HG03354 (cell line): ENCODE measurements around the gene COX7C.
A peak's percentile ranks its signal among the peaks of the same experiment; 100 is the strongest.
"Not testable (repeated sequence)": the region's sequence is repeated elsewhere in the genome, so short reads cannot be mapped to it uniquely, and the experiment has no call there.

Source experiments
- ATAC-seq: cut with Tn5 transposase; IDR thresholded peaks from one replicate; pipeline ENCODE4 v1.9.1; 2021; ENCODE audit warnings: mild to moderate bottlenecking; ENCODE audit not compliant: unreplicated experiment, poor library complexity, severe bottlenecking

The COX7C gene, protein sequence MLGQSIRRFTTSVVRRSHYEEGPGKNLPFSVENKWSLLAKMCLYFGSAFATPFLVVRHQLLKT

DNA sequence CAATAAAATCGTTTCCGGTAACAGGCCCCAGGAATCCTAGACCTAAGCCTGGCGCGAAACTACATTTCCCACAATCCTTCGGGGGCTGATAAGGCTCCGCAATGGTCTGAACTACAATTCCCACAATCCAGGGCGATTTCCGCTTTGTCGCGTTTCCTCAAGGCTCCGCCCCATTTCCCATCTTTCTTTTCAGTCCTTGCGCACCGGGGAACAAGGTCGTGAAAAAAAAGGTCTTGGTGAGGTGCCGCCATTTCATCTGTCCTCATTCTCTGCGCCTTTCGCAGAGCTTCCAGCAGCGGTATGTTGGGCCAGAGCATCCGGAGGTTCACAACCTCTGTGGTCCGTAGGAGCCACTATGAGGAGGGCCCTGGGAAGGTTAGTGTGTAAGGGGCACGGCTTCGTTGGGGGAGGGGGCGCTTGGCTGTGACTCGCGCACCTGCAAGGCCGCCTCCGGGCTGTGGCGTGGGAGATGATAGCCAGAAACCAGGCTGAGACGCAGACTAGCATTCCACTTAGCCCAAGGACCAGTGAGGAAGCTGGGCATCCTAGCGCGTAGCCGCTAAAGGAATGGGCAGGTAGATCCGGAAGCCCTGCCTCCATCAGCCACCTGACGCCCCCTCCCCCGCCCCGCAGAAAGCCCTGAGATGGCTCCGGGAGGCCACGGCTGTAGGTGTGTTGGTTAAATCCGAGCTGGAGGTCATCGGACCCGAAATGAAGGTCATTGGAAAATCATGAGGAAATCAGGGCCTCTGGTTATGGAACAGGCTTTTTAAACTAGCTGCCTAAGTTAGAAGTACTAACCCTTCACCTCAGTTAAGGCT is at the start of gene COX7C:
TSS of gene COX7C (plus strand) at position 186 of the 821 bp plus-strand sequence. CDS start at position 301, 115 bp downstream.
- ATAC-seq = peak; percentile 97

DNA sequence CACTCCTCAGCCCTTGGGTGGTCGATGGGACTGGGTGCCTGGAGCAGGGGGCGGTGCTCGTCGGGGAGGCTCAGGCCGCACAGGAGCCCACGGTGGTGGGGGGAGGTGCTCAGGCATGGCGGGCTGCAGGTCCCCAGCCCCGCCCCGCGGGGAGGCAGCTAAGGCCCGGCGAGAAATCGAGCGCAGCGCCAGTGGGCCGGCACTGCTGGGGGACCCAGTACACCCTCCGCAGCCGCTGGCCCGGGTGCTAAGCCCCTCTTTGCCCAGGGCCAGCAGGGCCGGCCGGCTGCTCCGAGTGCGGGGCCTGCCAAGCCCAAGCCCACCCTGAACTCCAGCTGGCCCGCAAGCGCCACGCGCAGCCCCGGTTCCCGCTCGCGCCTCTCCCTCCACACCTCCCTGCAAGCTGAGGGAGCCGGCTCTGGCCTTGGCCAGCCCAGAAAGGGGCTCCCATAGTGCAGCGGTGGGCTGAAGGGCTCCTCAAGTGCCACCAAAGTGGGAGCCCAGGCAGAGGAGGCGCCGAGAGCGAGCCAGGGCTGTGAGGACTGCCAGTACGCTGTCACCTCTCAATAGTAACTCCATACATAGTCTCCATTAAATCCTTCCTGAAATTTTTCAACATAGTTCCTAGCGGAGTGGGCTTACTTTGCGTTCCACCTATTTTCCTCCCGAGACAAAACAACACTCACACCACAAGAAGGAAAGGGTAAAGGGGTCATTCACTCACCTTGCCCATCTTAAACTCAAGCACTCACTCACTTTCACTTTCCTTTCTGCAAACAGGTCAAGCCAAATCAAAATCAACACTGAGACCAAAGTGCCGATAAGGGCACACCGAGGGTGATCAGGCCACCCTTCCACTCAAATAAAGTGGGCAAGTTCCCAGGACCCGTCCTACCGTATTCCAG is 48.0 kb upstream of the COX7C start:
- not testable (repeated sequence) for ATAC-seq

DNA sequence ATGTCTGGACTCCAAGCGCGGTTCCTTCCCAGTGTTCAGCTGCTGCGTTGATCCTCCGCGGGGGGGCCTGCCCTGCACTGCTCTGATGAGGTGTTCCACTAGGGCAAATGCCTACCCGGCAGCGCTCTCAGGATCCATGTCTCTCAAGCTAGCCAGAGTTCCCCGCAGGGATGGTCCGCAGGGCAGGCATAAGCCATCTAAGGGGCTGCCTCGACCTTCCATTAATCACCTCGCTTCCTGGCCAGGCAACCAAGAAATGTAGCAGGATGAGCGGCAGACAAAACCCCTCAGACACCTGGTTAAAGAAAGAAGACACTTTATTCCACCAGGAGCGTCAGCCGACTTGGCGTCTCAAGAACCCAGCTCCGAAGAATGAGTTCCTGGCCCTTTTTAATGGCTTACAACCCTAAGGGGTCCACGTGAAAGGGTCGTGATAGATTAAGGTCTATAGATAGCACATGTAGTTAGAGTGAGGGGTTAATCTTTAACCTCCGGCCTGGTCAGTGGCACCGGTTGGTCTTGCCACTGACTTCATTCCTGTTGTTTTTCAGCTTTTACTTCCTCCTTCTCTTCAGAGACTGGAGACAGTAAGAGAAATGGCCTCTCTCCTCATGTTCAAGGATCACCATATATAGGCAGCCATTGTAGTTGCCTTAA is 47.2 kb upstream of the COX7C start:
- no peak for ATAC-seq

DNA sequence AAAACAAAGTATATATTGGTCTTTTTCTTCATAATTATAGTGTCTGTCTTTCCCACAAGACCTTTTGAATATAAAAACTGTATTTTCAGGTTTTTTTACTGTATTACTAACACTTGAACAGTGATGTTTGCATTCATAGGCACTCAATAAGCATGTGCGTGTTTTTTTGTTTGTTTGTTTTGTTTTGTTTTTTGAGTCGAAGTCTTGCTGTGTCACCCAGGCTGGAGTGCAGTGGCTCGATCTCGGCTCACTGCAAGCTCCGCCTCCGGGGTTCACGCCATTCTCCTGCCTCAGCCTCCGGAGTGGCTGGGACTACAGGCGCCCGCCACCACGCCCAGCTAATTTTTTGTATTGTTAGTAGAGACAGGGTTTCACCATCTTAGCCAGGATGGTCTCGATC is 46.6 kb upstream of the COX7C start:
- not testable (repeated sequence) for ATAC-seq

DNA sequence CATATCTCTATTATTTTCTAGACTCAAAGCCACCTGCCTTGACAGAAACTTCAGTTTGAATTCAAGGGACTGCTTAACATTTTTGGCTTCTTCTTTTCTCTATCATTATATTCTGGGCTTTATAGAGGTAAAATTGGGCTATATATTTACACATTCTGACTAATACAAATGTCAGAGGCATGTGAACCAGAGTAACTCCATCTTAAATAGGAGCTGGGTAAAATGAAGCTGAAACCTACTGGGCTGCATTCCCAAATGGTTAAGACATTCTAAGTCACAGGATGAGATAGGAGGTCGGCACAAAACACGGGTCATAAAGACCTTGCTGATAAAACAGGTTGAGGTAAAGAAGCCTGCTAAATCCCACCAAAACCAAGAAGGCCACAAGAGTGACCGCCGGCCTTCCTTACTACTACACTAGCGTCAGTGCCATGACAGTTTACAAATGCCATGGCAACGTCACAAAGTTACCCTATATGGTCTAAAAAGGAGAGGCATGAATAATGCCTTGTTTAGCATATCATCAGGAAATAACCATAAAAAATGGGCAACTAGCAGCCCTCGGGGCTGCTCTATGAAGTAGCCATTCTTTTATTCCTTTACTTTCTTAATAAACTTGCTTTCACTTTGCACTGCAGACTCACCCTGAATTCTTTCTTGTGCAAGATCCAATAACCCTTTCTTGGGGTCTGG is 44.8 kb upstream of the COX7C start:
- ATAC-seq = no peak

DNA sequence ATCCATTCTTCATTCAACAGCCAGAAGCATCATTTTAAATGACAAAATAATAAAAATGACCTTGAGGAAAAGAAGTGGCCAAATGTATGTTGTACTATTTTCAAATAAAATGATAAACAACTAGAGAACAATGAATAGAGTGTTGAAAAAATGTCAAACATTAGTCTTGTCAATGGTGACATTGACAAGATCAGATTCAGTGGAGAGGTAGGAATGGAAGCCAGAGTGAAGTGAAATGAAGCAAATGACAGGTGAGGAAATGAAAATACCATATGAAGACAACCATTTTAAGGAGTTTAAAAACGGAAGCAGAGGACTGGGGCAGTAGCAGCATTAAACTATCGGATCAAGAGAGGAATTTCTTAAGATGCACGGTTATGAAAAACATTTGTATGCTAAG is 38.2 kb upstream of the COX7C start:
- ATAC-seq = no peak

DNA sequence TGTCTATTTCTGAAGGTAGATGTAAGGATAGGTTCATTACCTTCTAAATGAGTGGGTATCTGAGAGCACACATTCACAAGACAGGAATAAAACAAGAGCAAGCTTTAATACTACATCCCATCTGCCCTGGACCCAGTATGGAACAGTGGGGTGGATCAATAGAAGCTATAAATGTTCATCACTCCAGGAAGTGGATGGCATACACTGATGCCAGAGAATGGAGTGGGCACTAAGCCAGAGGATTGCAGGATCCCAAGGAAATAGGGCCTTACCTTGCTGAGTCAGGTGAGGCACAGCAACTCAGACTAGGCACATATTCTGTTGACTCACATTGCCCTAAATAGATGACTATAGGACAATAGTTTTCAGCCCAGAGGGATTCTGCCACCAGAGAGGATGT is 21.3 kb upstream of the COX7C start:
- ATAC-seq = no peak

DNA sequence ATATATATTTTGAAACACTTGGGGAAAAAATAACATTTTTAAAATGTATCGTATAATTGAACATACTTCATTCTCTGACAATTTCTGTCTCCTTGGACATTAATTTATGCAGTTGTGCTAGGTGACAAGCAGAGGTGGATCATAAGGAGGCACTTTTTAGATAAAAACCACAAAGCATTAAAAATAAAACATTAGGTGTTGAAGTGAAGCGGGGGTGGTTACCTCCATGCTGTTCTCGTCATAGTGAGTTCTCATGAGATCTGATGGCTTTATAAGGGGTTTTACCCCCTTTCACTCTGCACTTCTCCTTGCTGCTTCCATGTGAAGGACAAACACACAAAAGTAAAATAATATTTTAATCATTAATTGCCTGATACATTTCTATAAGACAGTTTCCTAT is 11.9 kb upstream of the COX7C start:
- ATAC-seq = no peak

DNA sequence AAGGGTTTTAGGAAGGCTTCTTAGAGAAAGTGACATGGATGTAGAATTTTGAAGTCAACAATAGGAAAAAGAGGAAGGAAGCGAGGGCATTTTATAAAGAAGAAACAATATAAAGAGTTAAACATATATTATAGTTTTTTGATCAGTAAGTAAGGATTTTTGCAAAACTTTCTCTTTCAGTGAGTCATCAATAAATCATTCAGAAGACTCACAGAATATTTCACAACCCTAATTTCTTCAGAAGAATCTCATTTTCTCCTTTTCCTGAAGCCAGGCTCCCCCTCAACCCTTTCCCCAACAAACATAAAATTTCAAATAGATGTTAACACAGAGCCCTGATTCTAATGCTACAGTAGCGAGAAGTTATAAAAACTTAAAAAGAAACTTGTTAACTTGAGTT is 4.3 kb upstream of the COX7C start:
- no peak for ATAC-seq

DNA sequence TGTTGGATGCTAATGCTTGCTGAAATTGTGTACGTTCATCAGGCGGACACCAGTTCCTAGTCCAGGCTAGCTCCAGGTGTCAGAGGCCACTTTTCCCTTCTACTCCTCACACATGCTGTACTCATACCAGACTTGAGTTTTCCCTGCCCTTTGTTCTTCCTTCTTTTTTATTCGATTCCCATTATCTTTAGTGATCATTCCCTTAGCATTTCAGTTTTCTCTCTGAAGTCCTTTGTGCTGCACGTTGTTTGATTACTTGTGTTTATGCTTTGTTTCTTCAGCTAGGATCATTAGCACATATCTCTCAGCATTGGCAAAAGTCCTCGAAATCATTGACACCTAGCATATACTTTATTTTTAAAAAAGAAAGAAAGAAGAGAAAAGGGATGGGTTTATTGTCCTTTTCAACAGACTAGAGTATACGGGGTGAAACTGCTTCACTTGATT is 409 bp upstream of the COX7C start:
- ATAC-seq = no peak

DNA sequence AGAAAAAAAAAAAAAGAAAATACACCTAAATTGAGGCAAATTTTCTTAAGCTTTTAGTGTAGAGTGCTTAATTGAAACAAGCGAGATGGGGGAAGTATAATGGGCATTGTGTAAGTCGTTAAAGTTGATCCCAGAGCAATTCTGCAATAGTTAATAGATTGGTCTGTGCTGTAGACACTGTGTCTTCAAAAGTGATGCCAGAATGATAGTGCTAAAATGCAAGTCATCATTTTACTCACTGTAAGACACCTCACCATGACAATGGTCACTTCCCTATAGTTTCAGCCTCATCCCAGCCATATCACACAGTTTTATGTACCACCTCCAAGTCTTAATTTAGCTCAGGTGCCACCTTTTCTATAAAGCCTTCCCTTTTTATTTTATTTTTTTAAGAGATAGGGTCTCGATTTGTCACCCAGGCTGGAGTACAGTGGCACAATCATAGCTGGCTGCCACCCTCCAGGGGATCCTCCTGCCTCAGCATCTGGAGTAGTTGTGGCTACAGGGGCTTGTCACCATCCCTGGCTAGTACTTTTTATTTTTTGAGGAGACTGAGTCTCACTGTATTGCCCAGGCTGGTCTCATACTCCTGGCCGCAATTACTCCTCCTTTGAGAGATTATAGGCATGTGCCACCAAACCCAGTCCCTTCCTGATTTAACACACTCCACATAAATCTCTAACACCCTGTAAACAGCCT is 6.2 kb downstream of the COX7C start:
- no peak for ATAC-seq

DNA sequence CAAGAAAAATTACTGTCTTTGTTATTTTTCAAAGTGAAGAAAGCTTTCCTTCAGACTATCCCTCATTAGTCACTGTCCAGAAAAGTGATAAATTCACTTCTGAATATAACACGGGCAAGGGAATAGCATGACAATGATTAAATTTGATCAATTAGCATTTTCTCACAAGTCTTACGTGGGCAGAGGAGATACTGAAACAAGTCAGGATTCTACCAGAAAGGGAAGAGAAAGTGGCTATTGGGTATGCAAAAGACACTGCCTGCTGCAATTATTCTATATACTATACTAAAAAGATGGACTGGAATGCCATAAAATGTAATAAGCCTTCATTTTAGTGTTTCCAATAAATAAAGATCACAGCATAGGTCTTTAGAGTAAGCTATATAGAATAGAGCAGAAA is 7.4 kb downstream of the COX7C start:
- ATAC-seq = no peak

DNA sequence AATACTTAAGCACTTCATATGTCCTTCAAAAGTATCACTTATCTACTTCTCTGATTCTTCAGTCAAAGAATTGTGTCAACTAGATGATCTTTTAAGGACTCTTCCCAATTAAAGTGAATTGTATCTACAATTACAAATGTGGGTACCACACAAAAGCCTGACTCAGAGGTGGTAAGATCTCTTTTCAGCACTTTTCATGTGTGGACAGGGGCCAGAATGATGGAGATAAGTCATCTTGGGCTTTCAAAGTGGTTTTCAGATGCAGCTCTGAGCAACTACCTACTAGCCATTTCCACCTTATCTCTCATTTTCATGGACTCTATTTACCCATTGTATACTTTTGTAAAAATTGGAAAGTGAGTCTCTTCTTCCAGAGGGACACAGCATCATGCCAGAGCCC is 8.4 kb downstream of the COX7C start:
- ATAC-seq = no peak

DNA sequence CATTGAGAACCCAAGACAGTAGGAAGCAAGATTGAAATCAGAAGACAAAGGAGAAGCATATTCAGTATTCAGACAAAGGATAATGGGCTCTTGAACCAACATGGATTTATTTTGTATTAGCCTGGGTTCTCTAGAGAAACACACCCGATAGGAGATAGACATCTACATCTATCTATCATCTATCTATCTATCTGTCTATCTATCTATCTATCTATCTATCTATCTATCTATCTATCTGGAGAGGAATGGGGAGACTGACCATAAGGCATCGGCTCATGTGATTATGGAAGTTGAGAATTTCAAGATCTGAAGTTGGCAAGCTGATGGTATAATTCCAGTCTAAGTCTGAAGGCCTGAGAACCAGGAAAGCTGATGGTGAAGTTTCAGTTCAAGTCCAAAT is 13.4 kb downstream of the COX7C start:
- no peak for ATAC-seq

DNA sequence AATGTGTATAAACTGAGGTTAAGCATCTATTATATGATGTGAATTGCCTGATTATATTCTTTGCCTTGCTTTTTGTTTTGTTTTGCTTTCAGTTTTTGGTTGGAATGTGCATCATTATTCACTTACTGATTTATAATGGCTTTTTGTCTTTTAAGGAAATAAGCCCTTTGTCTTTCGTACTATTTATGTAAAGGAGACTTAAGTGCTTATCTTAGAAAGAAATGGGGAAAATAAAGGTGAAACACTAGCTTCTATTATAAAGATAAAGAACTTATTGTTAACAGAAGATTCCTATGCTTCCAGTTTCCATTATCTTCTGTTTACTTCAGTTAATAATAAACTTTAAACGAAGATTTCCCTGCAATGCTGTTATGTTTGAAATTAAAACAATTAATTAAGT is 23.3 kb downstream of the COX7C start:
- ATAC-seq = no peak

DNA sequence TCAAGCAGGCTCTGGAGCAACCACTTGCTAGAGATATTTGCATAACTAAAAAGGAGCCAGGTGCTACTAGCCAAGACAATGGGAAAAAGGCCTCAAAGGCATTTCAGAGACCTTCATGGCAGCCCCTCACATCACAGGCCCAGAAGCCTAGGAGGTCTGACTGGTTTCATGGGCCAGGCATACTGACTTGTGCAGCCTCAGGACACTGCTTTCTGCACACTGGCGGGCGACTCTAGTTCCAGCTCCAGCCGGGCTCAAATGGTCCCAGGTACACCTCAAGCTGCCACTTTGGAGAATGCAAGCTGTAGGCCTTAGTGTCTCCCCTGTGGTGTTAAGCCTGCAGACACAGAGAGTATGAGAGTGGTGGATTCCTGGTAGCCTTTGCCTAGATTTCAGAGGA is 27.1 kb downstream of the COX7C start:
- no peak for ATAC-seq

DNA sequence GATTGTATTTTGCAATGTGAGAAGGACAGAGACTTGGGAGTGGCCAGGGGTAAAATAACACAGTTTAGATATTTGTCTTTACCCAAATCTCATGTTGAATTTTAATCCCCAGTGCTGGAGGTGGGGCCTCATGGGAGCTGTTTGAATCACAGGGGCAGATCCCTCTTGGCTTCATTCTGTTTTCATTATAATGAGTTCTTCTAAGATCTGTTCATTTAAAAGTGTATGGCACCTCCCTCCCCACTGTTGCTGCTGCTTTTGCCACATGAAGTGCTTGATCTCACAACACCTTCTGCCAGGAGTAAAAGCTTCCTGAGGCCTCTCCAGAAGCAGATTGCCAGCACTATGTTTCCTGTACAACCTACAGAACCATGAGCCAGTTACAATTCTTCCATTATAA is 28.1 kb downstream of the COX7C start:
- no peak for ATAC-seq

DNA sequence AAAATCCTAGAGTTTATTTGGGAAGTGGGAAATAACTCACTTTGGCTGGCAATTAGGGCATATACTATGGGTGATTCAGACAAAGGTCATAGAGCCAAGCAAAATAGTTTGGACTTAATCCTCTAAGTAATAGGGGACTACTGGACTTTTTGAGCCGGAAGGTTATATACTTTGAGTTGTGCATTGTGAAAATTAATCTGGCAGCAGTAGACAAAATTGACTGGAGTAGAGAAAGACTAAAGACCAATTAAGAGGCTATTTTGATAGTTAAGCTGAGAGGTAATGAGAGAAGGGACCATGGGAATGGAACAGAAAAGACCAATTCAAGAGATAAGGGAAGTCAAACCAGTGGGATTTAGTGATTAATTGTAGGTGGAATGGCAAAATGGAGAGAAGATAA is 28.9 kb downstream of the COX7C start:
- no peak for ATAC-seq

DNA sequence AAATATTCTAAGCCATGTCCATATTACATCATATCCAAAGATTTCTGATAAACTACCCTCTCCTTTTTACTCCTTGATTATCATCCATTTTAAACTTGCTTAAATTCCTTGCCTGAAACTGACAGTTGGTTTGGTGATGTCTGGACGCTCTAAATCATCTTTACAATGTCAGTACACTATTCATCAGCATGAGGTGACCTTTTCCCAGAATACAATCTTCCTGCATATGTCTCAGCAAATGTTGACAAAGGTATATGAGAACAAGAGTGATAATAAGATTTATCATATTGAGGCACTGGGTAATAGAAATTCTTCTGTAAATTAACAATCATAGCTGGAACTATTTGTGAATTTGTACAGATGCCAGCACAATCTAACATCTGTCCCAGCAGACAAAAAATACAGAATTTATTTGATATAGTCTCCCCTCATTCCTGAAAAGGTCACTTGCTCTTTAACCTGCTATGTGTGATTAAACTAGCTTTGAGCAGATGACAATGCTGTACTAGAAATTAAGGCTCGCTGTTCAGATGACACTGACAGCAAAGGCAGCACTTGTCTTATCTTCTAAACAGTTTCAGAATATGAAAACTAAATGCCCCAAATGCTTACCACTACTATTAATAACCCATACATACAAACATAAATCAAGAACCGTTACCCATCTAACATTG is 32.2 kb downstream of the COX7C start:
- no peak for ATAC-seq
